B cell (primary cell): ENCODE data around the gene CDCA7. TPM values are rescaled to one million over a fixed set of nuclear protein-coding genes. Genes with fewer than 3 reads are reported as not detected.

Experiments used
- ATAC-seq: fragments of 200-7000 bp; cut with Tn5 transposase; one replicate; pipeline ENCODE4 v1.10.0; 2021; ENCODE audit warnings: low read depth, mild to moderate bottlenecking, moderate number of reproducible peaks, moderate library complexity
- CTCF ChIA-PET: fragments of 350-600 bp; sonication (Branson Sonifier 250); formaldehyde crosslinking; loops from one replicate; lab custom pipeline; 2021; ENCODE audit warnings: antibody characterized with exemption, inconsistent platforms; lab: Charles Lee
- POLR2A ChIA-PET: fragments of 350-600 bp; sonication (Branson Sonifier 250); formaldehyde crosslinking; loops from one replicate; lab custom pipeline; 2021; ENCODE audit warnings: antibody characterized with exemption; lab: Charles Lee
- DNase-seq: peaks from one replicate; pipeline ENCODE4 v3.0.0; 2013
- H2AFZ ChIP-seq: 2 replicates; pipeline ENCODE4 v1.6.1; 2012; ENCODE audit warnings: mild to moderate bottlenecking, low read depth, low read length; ENCODE audit not compliant: insufficient read depth, poor library complexity, severe bottlenecking
- H3K27ac ChIP-seq, 2 donors: 1 replicate in 1 of 2; 2 replicates in 1 of 2; pipeline ENCODE4 v1.5.1; 2012 to 2013; ENCODE audit warnings: low read length in 2 of 2, mild to moderate bottlenecking in 2 of 2, moderate library complexity in 1 of 2
- H3K27me3 ChIP-seq, 4 experiments: fragments of 200-600 bp in 1 of 4; sonication (generic) in 1 of 4; replicated peaks in 1 of 4; 1 replicate in 2 of 4; 2 replicates in 2 of 4; pipeline versions ENCODE4 v1.6.1 to v1.7.0; 2013 to 2016; ENCODE audit warnings: low read length in 3 of 4, mild to moderate bottlenecking in 2 of 4, mixed read lengths in 1 of 4, moderate library complexity in 1 of 4; ENCODE audit not compliant: insufficient read depth in 4 of 4, control insufficient read depth in 3 of 4; ENCODE audit errors: control extremely low read depth in 1 of 4
- H3K36me3 ChIP-seq, 2 experiments: replicated peaks in 1 of 2; 1 replicate in 1 of 2; 2 replicates in 1 of 2; pipeline versions ENCODE4 v1.6.1 to v1.7.1; 2013; ENCODE audit warnings: low read length in 1 of 2; ENCODE audit not compliant: insufficient read depth in 2 of 2, control insufficient read depth in 1 of 2; ENCODE audit errors: control extremely low read depth in 1 of 2, extremely low read depth in 1 of 2
- H3K4me1 ChIP-seq, 2 donors: fragments of 200-600 bp in 1 of 2; sonication (generic) in 1 of 2; 1 replicate in 1 of 2; 2 replicates in 1 of 2; pipeline versions ENCODE4 v1.5.1 to v1.6.1; 2013 to 2017; ENCODE audit warnings: low read length in 2 of 2; ENCODE audit not compliant: control insufficient read depth in 2 of 2, insufficient read depth in 2 of 2
- H3K4me2 ChIP-seq: replicated peaks from 2 replicates; pipeline ENCODE3; 2012; ENCODE audit warnings: mild to moderate bottlenecking, low read depth, low read length; ENCODE audit not compliant: poor library complexity, severe bottlenecking
- H3K4me3 ChIP-seq, 5 experiments: fragments of 200-600 bp in 1 of 5; sonication (generic) in 1 of 5; 1 replicate in 3 of 5; 2 replicates in 2 of 5; pipeline versions ENCODE4 v1.5.1 to v1.7.0; 2011 to 2016; ENCODE audit warnings: low read length in 4 of 5, mild to moderate bottlenecking in 4 of 5, low read depth in 2 of 5, control low read depth in 1 of 5, moderate library complexity in 1 of 5; ENCODE audit not compliant: insufficient read depth in 1 of 5; ENCODE audit errors: control extremely low read depth in 1 of 5, extremely low read depth in 1 of 5
- H3K79me2 ChIP-seq: fragments of 200-600 bp; sonication (generic); one replicate; pipeline ENCODE4 v1.6.0; 2016; ENCODE audit warnings: low read length; ENCODE audit not compliant: control insufficient read depth, insufficient read depth
- H3K9ac ChIP-seq: fragments of 200-600 bp; sonication (generic); 2 replicates; pipeline ENCODE4 v1.6.1; 2017; ENCODE audit warnings: mild to moderate bottlenecking, low read length, moderate library complexity
- H3K9me3 ChIP-seq, 3 donors: one replicate each; pipeline versions ENCODE4 v1.6.1 to v1.7.1; 2013; ENCODE audit warnings: low read length in 2 of 3; ENCODE audit not compliant: control insufficient read depth in 2 of 3, insufficient read depth in 1 of 3; ENCODE audit errors: control extremely low read depth in 1 of 3
- H4K20me1 ChIP-seq: 2 replicates; pipeline ENCODE4 v1.6.0; 2012; ENCODE audit warnings: mild to moderate bottlenecking, low read length; ENCODE audit not compliant: insufficient read depth, control insufficient read depth, poor library complexity, severe bottlenecking
- H3K27ac Mint-ChIP-seq: one replicate; pipeline ENCODE4 v1.8.0; 2021; ENCODE audit warnings: mixed read lengths
- H3K27me3 Mint-ChIP-seq: one replicate; pipeline ENCODE4 v1.8.0; 2021; ENCODE audit warnings: mixed read lengths
- H3K4me1 Mint-ChIP-seq: one replicate; pipeline ENCODE4 v1.8.0; 2021; ENCODE audit warnings: mixed read lengths
- H3K4me3 Mint-ChIP-seq: one replicate; pipeline ENCODE4 v1.8.0; 2021; ENCODE audit warnings: mixed read lengths
- H3K9me3 Mint-ChIP-seq: one replicate; pipeline ENCODE4 v1.8.0; 2022; ENCODE audit warnings: mixed read lengths; ENCODE audit not compliant: insufficient read depth
- EZH2 ChIP-seq: IDR thresholded peaks from 2 replicates; pipeline ENCODE4 v1.6.1; 2012; ENCODE audit warnings: borderline replicate concordance, low read depth, mild to moderate bottlenecking, moderate library complexity, low read length; ENCODE audit not compliant: insufficient read depth, poor library complexity, severe bottlenecking
- WGBS: methylation state at CpG from one replicate; pipeline ENCODE4 v1.1.5; 2013; ENCODE audit warnings: missing lambda C conversion rate; ENCODE audit not compliant: insufficient coverage; 5-methylcytosine and 5-hydroxymethylcytosine counted together
- intact Hi-C: fragments of 100-400 bp; cut with micrococcal nuclease; formaldehyde crosslinking; loops from one replicate; pipeline ENCODE4 v1.10.0; 2022
- polyA plus RNA-seq: library from polyadenylated mRNA; depleted of rRNA; stranded (reverse); fragments of >200 nt; gene quantifications from 2 replicates; pipeline ENCODE4 v1.2.3, GENCODE V29; 2012
- total RNA-seq, 2 donors: library from RNA; stranded (reverse); fragments of 120-200 nt in 1 of 2; gene quantifications; 1 replicate in 1 of 2; 2 replicates in 1 of 2; pipeline versions ENCODE4 v1.2.3 to v1.2.4, GENCODE V29; 2013 to 2022
- TF ChIP-seq, protein P1 (sequence below): fragments of 200-600 bp; IDR thresholded peaks from one replicate; pipeline ENCODE4 v1.8.0; 2022; ENCODE audit warnings: antibody characterized with exemption, mild to moderate bottlenecking

The CDCA7 gene
- total and polyA plus RNA-seq, 2 donors (not counting 1 experiment from before 2014, with no cell fraction given), result 2.4 to 3.2 TPM

DNA sequence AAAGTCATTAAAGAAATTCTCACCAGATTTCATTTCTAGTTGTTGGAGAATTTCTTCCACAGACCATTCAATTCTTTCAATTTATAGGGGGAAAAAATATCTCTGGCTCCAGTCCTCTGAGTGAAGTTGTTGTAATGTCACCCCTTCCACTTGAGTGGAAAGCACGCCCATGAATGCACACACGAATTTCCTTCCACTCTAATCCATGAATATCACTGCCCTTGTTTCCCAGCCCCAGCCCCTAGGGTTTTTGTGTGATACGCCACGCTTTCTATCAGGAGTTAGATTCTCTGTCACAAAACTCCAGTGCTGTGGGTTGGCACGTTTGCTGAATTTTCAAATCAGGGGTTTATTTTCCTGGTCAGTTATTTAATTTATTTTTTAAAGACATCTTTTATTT, 38.1 kb downstream of the CDCA7 start:
- CTCF ChIA-PET, result no interaction called here

DNA sequence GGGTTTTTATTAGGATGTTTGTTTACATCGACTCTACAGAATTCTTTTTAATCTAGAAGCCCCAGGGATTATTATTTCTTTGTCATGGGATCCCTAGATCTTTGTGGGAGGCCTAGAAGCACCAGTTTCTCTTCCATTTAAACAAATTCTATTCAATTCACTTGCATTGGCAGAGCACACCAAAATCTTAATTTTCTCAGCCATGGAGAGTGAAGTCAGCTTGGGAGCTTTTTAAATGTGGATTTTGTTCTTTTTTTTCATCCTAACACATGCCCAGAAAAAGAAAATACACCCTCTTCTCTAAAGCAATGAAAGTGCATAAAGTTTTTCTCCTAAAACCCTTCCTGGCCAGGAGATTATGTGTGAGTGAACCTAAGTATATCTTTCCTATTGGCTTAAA, 38.5 kb downstream of the CDCA7 start:
- ChIA-PET CTCF (no interaction called here), POLR2A (no interaction called here)
- no peaks in the 10 kb centered on the region for H3K4me1 ChIP-seq
- H3K4me2 ChIP-seq, result no peak overlapping the region
- peaks cover 0 to 3% (median 0%) of the 10 kb centered on the region in 3 donors for H3K9me3 ChIP-seq
- Mint-ChIP-seq H3K9me3 (no peaks in the 10 kb centered on the region), H3K4me1 (no peaks in the 10 kb centered on the region), H3K27me3 (peaks cover 16% of the 10 kb centered on the region), H3K4me3 (no peak overlapping the region), H3K27ac (no peak overlapping the region)
- no peak overlapping the region for H3K27ac ChIP-seq
- no peaks in the 10 kb centered on the region for H3K36me3 ChIP-seq
- H4K20me1 ChIP-seq, result no peaks in the 10 kb centered on the region
- ATAC-seq, result no peak
- TF ChIP-seq, protein P1, sequence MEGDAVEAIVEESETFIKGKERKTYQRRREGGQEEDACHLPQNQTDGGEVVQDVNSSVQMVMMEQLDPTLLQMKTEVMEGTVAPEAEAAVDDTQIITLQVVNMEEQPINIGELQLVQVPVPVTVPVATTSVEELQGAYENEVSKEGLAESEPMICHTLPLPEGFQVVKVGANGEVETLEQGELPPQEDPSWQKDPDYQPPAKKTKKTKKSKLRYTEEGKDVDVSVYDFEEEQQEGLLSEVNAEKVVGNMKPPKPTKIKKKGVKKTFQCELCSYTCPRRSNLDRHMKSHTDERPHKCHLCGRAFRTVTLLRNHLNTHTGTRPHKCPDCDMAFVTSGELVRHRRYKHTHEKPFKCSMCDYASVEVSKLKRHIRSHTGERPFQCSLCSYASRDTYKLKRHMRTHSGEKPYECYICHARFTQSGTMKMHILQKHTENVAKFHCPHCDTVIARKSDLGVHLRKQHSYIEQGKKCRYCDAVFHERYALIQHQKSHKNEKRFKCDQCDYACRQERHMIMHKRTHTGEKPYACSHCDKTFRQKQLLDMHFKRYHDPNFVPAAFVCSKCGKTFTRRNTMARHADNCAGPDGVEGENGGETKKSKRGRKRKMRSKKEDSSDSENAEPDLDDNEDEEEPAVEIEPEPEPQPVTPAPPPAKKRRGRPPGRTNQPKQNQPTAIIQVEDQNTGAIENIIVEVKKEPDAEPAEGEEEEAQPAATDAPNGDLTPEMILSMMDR, result no peak
- TF ChIP-seq EZH2, result no peak
- no peak overlapping the region for H3K9ac ChIP-seq
- DNase-seq, result no peak
- no peak overlapping the region for H2AFZ ChIP-seq
- H3K27me3 ChIP-seq, result peaks cover 0 to 13% (median 3%) of the 10 kb centered on the region in 4 experiments
- WGBS, result no CpG with 5 or more reads among the region's 1 CpG
- intact Hi-C loops, result no loop called here
- no peak overlapping the region for H3K4me3 ChIP-seq
- no peaks in the 10 kb centered on the region for H3K79me2 ChIP-seq

More for the DNA sequence above, 38.1 kb downstream of the CDCA7 start:
- no peaks in the 10 kb centered on the region for H3K9me3 Mint-ChIP-seq
- H3K27ac Mint-ChIP-seq, result no peak overlapping the region
- POLR2A ChIA-PET, result no interaction called here
- Histone ChIP-seq H3K9me3 (peaks cover 0 to 3% (median 0%) of the 10 kb centered on the region in 3 donors), H3K9ac (no peak overlapping the region), H3K4me2 (no peak overlapping the region), H3K79me2 (no peaks in the 10 kb centered on the region), H3K4me3 (no peak overlapping the region), H2AFZ (no peak overlapping the region), H3K27ac (no peak overlapping the region), H3K4me1 (no peaks in the 10 kb centered on the region), H3K27me3 (peaks cover 0 to 13% (median 3%) of the 10 kb centered on the region in 4 experiments), H3K36me3 (no peaks in the 10 kb centered on the region), H4K20me1 (no peaks in the 10 kb centered on the region)
- TF ChIP-seq EZH2, result no peak
- TF ChIP-seq, protein P1, result no peak
- WGBS, result no CpG with 5 or more reads among the region's 5 CpGs
- no peak overlapping the region for H3K4me3 Mint-ChIP-seq
- intact Hi-C loops, result no loop called here
- H3K27me3 Mint-ChIP-seq, result peaks cover 12% of the 10 kb centered on the region
- no peaks in the 10 kb centered on the region for H3K4me1 Mint-ChIP-seq
- DNase-seq, result no peak
- no peak for ATAC-seq
